NCI-H774 (cell line): ENCODE results near the gene ITGB2.

ENCODE experiments used
- DNase-seq: peaks from one replicate; lab custom pipeline; 2025; lab: John Stamatoyannopoulos, UW

ITGB2 gene

GRCh38 chr21:44955141-44955797, 34.6 kb upstream of the ITGB2 start:
- DNase-seq = no peak

GRCh38 chr21:44954281-44954771, 33.6 kb upstream of the ITGB2 start:
- DNase-seq = no peak

GRCh38 chr21:44953628-44954021, 32.9 kb upstream of the ITGB2 start:
- no peak for DNase-seq

- DNase-seq = no peak
These were observed 32.4 kb upstream of the ITGB2 start for GRCh38 chr21:44952929-44953627.

- DNase-seq = no peak
These were observed 31.6 kb upstream of the ITGB2 start for GRCh38 chr21:44952116-44952928.

GRCh38 chr21:44951186-44951915, 30.7 kb upstream of the ITGB2 start:
- DNase-seq = no peak

GRCh38 chr21:44950351-44950750, 29.7 kb upstream of the ITGB2 start:
- DNase-seq = no peak

- no peak for DNase-seq
These were observed 29.1 kb upstream of the ITGB2 start for GRCh38 chr21:44949779-44950198.

- DNase-seq = no peak
These were observed 28.6 kb upstream of the ITGB2 start for GRCh38 chr21:44949161-44949778.

- no peak for DNase-seq
These were observed 27.9 kb upstream of the ITGB2 start for GRCh38 chr21:44948426-44949120.

- DNase-seq = no peak
These were observed 27.2 kb upstream of the ITGB2 start for GRCh38 chr21:44947930-44948331.

GRCh38 chr21:44947111-44947929, 26.6 kb upstream of the ITGB2 start:
- DNase-seq = no peak

- no peak for DNase-seq
These were observed 25.7 kb upstream of the ITGB2 start for GRCh38 chr21:44946254-44947041.

- DNase-seq = no peak
These were observed 23.9 kb upstream of the ITGB2 start for GRCh38 chr21:44944596-44944995.

- DNase-seq = no peak
These were observed 23.2 kb upstream of the ITGB2 start for GRCh38 chr21:44943686-44944550.

- DNase-seq = no peak
These were observed 22.4 kb upstream of the ITGB2 start for GRCh38 chr21:44943005-44943685.

GRCh38 chr21:44942566-44942965, 21.9 kb upstream of the ITGB2 start:
- no peak for DNase-seq

- no peak for DNase-seq
These were observed 20.9 kb upstream of the ITGB2 start for GRCh38 chr21:44941567-44941966.
